ENCODE results near the gene PPFIBP2.

The PPFIBP2 gene

GRCh38 chr11:7605186-7605943 is 91.6 kb downstream of the PPFIBP2 start:
- DNase-seq, result no peak

- DNase-seq, result no peak
Observed at GRCh38 chr11:7606496-7606895, 92.7 kb downstream of the PPFIBP2 start.

- DNase-seq, result no peak
Observed at GRCh38 chr11:7609015-7609414, 95.2 kb downstream of the PPFIBP2 start.

- no peak for DNase-seq
Observed at GRCh38 chr11:7609521-7609920, 95.7 kb downstream of the PPFIBP2 start.

- DNase-seq, result no peak
Observed at GRCh38 chr11:7610393-7610792, 96.6 kb downstream of the PPFIBP2 start.

- no peak for DNase-seq
Observed at GRCh38 chr11:7611411-7611810, 97.6 kb downstream of the PPFIBP2 start.

- no peak for DNase-seq
Observed at GRCh38 chr11:7612056-7612660, 98.4 kb downstream of the PPFIBP2 start.

- DNase-seq, result no peak
Observed at GRCh38 chr11:7612661-7613393, 99.0 kb downstream of the PPFIBP2 start.

- DNase-seq, result no peak
Observed at GRCh38 chr11:7613394-7613720, 99.6 kb downstream of the PPFIBP2 start.

- no peak for DNase-seq
Observed at GRCh38 chr11:7614656-7615055, 100.9 kb downstream of the PPFIBP2 start.

- DNase-seq, result no peak
Observed at GRCh38 chr11:7617032-7617431, 103.2 kb downstream of the PPFIBP2 start.

GRCh38 chr11:7619322-7619721 is 105.5 kb downstream of the PPFIBP2 start:
- no peak for DNase-seq

- no peak for DNase-seq
Observed at GRCh38 chr11:7621090-7621489, 107.3 kb downstream of the PPFIBP2 start.

- no peak for DNase-seq
Observed at GRCh38 chr11:7621554-7621953, 107.8 kb downstream of the PPFIBP2 start.

- DNase-seq, result no peak
Observed at GRCh38 chr11:7622721-7623120, 108.9 kb downstream of the PPFIBP2 start.

- DNase-seq, result no peak
Observed at GRCh38 chr11:7628660-7629059, 114.9 kb downstream of the PPFIBP2 start.

GRCh38 chr11:7630002-7630401 is 116.2 kb downstream of the PPFIBP2 start:
- DNase-seq, result no peak

GRCh38 chr11:7632211-7632610 is 118.4 kb downstream of the PPFIBP2 start:
- DNase-seq, result no peak

- DNase-seq, result no peak
Observed at GRCh38 chr11:7635137-7635536, 121.3 kb downstream of the PPFIBP2 start.

GRCh38 chr11:7635708-7636107 is 121.9 kb downstream of the PPFIBP2 start:
- no peak for DNase-seq

- no peak for DNase-seq
Observed at GRCh38 chr11:7636350-7636749, 122.6 kb downstream of the PPFIBP2 start.

- no peak for DNase-seq
Observed at GRCh38 chr11:7637447-7638157, 123.8 kb downstream of the PPFIBP2 start.
